ENCODE measurements around the gene IL21R.
"Not testable (repeated sequence)": the region's sequence is repeated elsewhere in the genome, so short reads cannot be mapped to it uniquely, and the experiment has no call there.

IL21R gene

GRCh38 chr16:27427538-27427937, 25.6 kb downstream of the IL21R start:
- DNase-seq (ENCODE audit: low read depth) = no peak

DNA sequence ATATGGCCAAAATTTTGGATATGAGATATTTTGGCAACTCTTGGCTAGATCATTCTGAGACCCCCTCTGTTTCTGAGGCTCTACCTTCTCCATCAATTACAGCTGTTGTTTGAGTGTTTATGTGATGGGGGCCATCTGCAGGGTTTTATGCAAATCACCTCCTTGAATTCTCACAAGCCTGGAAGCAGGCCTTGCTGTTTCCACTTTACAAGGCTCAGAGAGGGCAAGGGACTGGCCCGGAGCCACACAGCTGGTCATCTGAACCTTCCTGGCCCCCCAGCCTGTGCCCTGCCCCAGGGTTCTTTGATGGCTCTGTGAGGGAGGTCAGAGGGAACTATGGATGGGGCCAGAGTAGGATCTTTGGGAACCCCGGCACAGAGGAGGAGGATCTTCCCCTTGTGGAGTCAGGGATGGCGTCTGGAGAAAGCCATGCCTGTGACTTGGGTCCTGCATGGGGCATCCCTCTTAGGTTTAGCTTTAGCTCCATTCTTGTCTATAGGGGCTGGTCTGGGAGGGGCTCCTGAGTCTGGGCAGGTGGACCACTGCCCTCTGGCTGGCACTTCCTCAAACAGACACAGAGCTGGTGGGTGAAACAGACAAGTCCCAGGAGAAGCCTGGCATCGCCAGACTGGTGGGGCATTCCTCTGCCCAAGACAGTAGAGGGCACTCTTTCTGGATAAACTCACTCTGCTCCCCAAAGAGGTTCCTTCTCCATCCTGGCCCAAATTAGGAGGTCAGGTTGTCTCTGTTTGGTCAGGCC, 26.2 kb downstream of the IL21R start:
- no peak for DNase-seq (ENCODE audit: low read depth)

DNA sequence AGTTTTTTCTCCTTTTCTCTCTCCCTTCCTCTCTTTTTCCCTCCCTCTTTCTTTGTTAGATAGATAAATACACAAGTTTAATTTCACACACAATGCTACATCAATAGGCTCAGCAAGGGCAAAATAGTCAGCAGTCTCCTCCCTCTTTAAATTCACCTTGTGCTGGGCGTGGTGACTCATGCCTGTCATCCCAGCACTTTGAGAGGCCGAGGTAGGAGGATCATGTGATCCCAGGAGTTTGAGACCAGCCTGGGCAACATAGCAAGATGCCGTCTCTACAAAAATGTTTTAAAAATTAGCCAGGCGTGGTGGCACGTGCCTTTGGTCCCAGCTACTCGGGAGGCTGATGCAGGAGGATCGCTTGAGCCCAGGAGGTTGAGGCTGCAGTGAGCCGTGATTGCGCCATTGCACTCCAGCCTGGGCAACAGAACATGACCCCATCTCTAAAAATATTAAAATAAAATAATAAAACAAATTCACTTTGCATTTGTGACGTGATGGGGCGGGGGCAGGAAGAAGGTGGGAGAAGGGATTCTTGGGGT, 27.4 kb downstream of the IL21R start:
- no peak for DNase-seq (ENCODE audit: low read depth)

DNA sequence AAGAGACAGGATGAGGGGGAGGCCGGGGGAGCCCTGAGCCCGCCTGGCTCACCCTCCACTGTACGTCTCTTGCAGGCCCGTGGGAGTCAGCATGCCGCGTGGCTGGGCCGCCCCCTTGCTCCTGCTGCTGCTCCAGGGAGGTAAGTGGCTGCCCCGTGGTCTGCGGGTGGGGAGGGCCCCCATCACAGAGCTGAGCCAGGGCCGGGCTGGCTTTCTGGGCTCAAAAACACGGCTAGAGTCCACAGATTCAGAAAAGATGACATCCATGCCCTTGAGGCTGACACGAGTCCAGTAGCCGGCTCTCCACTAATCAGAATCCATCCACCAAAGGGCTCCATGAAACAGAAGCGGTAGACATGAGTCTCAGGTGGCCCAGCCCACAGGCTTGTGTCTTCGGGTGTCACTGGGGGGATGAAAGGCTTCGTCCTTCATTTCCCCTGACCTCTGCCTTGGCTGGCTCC, 28.0 kb downstream of the IL21R start:
- no peak for DNase-seq (ENCODE audit: low read depth)

- no peak for DNase-seq (ENCODE audit: low read depth)
These were observed 28.5 kb downstream of the IL21R start for GRCh38 chr16:27430512-27430911.

- DNase-seq (ENCODE audit: low read depth) = no peak
These were observed 29.0 kb downstream of the IL21R start for GRCh38 chr16:27430923-27431484.

- DNase-seq (ENCODE audit: low read depth) = no peak
These were observed 30.0 kb downstream of the IL21R start for GRCh38 chr16:27431773-27432532.

- no peak for DNase-seq (ENCODE audit: low read depth)
These were observed 30.6 kb downstream of the IL21R start for GRCh38 chr16:27432558-27432957.

DNA sequence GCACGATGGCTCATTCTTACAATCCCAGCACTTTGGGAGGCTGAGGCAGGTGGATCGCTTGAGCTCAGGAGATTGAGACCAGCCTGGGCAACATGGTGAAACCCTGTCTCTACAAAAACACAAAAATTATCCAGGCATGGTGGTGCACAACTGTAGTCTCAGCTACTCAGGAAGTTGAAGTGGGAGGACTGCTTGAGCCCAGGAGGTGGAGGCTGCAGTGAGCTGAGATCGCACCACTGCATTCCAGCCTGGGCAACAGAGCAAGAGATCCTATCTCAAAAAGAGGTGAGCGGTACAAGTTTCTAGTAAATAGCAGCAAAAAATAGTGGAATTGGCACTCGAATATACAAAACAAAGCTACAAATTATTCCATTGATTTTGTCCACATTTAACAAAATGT, 31.2 kb downstream of the IL21R start:
- not testable (repeated sequence) for DNase-seq (ENCODE audit: low read depth)

DNA sequence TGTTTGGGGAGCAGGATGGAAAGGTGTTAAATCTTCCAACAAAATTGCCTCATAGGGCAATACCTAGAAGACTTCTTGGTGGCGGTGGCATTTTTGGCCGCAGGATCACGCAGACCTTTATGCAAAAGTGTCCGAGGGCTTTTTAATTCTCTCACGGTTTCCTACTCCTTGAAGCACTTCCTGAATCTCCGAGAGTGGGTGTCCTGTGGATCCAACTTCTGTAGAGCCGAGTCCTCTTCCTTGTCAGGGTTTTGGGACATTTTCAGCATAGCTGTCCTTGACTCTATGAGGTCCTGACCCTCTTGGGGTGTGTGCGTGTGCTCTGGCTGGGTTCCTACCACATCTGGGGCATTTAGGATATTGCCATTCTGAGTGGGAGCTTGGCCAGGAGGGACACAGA, 31.7 kb downstream of the IL21R start:
- no peak for DNase-seq (ENCODE audit: low read depth)

GRCh38 chr16:27434141-27435051, 32.4 kb downstream of the IL21R start:
- DNase-seq (ENCODE audit: low read depth) = no peak

- not testable (repeated sequence) for DNase-seq (ENCODE audit: low read depth)
These were observed 33.2 kb downstream of the IL21R start for GRCh38 chr16:27435146-27435545.

GRCh38 chr16:27436065-27436464, 34.1 kb downstream of the IL21R start:
- DNase-seq (ENCODE audit: low read depth) = no peak

DNA sequence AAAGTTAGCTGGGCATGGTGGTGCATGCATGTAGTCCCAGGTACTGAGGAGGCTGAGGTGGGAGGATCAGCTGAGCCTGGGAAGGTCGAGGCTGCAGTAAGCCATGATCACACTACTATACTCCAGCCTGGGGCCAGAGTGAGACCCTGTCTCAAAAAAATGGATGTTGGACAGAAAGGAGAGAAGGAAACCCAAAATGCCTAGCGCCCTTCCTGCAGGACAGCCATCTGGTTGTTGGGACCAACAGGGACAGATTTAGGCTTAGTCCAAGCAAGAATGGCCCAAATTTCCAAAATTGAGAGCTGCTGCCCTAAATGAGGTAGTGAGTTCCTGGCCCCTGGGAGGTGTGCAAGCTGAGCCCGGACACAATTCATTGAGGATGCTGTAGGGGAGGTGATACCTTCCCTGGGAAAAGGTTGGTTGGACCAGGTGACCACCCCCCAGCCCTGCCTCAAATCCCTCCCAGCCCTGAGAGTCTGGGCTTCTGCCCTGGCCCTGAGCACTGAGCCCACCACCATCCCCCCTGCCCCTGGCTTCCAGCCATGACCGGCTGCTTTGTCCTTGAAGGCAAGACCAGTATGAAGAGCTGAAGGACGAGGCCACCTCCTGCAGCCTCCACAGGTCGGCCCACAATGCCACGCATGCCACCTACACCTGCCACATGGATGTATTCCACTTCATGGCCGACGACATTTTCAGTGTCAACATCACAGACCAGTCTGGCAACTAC, 35.1 kb downstream of the IL21R start:
- no peak for DNase-seq (ENCODE audit: low read depth)

GRCh38 chr16:27437946-27438345, 36.0 kb downstream of the IL21R start:
- DNase-seq (ENCODE audit: low read depth) = no peak

- no peak for DNase-seq (ENCODE audit: low read depth)
These were observed 37.5 kb downstream of the IL21R start for GRCh38 chr16:27439271-27440018.

- DNase-seq (ENCODE audit: low read depth) = no peak
These were observed 39.3 kb downstream of the IL21R start for GRCh38 chr16:27441276-27441675.

DNA sequence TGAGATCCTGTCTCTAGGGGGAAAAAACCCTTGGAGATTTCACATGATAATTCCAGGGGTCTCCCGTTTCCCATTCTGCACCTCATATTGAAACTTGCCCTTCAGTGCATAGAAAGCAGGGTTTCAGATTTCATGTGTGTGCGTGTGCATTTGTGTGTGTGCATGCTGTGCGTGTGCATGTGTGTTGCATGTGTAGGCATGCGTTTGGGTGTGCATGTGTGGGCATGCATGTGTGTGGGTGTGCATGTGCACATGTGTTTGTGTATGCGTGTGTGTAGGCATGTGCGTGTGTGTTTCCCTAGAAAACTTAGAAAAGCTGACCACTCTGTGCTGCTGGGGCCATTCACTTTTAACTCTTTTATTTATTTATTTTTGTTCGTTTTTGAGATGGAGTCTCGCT, 40.0 kb downstream of the IL21R start:
- no peak for DNase-seq (ENCODE audit: low read depth)

DNA sequence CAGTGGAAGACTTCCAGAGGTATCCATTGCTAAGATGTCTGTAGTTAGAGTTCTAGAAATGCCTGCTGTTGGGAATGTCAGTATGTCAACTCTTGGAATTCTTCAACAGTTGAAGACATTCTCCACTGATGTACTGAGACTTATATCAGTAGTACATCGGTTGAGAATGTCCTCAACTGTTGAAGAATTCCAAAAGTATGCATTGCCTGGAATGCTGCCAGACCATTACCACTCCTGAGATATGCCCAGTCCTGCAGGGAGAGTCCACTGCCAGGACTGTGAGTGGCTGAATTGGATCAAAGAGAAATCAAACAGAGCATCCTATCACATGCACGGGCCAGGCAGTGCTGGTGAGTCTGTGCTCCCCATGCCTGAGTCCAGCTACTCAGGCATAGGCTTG, 42.0 kb downstream of the IL21R start:
- DNase-seq (ENCODE audit: low read depth) = no peak

DNA sequence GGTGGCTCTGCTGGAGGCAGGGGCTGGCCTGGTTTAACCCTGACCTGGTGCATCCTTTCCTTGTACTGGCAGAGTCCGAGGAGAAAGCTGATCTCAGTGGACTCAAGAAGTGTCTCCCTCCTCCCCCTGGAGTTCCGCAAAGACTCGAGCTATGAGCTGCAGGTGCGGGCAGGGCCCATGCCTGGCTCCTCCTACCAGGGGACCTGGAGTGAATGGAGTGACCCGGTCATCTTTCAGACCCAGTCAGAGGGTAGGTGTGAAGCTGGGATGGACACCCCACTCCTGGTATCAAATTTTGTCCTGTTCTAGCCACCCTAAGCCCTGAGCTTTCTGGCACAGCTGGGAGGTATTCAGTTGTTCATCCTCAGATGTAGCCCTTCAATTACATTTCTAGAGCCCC, 42.5 kb downstream of the IL21R start:
- no peak for DNase-seq (ENCODE audit: low read depth)
